ENCODE results near the gene LRRC2.

LRRC2 gene, protein sequence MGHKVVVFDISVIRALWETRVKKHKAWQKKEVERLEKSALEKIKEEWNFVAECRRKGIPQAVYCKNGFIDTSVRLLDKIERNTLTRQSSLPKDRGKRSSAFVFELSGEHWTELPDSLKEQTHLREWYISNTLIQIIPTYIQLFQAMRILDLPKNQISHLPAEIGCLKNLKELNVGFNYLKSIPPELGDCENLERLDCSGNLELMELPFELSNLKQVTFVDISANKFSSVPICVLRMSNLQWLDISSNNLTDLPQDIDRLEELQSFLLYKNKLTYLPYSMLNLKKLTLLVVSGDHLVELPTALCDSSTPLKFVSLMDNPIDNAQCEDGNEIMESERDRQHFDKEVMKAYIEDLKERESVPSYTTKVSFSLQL

GRCh38 chr3:46566040-46566641 is at the start of gene LRRC2:
TSS of gene LRRC2 (minus strand) at chr3:46566302. CDS start at chr3:46551591, 14,711 bp downstream.
- peak within 1 kb of the TSS; percentile 24; the same call in 1 of the 2 replicates for H3K4me3 ChIP-seq (ENCODE audit: low read length)
- no peak for TF ChIP-seq ZNF274 (IDR thresholded peaks at IDR 0.05; ENCODE audit: low read depth, low read length)

GRCh38 chr3:46615050-46615775 is 49.1 kb upstream of the LRRC2 start:
- no peak for TF ChIP-seq ZNF274 (IDR thresholded peaks at IDR 0.05; ENCODE audit: low read depth, low read length)

GRCh38 chr3:46614431-46614830 is 48.3 kb upstream of the LRRC2 start:
- TF ChIP-seq ZNF274 (IDR thresholded peaks at IDR 0.05; ENCODE audit: low read depth, low read length) = no peak
- no peak overlapping the region for H3K4me3 ChIP-seq (ENCODE audit: low read length)

More at GRCh38 chr3:46615050-46615775, 49.1 kb upstream of the LRRC2 start:
- H3K4me3 ChIP-seq (ENCODE audit: low read length) = no peak overlapping the region

DNA sequence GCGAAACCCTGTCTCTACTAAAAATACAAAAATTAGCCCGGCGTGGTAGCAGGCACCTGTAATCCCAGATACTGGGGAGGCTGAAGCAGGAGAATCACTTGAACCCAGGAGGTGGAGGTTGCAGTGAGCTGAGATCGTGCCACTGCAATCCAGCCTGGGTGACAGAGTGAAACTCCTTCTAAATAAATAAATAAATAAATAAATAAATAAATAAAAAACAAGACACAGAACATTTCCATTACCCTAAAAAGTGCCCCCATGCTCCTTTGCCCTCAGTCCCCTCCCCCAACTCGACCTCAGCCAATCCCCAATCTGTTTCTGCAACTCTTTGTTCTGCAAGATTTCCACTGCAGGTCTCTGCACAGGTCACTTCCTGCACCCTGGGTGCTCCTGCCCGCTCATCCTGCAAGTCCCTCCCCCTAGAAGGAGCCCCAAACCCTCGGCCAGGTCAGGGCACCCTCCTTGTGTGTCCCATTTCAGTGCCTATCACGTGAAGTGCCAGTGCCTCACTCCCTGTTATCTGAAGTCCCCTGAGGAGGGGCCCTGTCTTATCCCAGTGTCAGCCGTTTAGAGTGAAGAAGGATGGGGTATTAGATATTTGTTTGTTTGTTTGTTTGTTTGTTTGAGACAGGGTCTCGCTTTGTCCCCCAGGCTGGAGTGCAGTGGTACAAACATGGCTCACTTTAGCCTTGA is 47.4 kb upstream of the LRRC2 start:
- H3K4me3 ChIP-seq (ENCODE audit: low read length) = no peak overlapping the region
- TF ChIP-seq ZNF274 (IDR thresholded peaks at IDR 0.05; ENCODE audit: low read depth, low read length) = no peak

GRCh38 chr3:46612324-46612723 is 46.2 kb upstream of the LRRC2 start, which contains the start of gene FAM240A:
TSS of gene FAM240A (plus strand) at chr3:46612525. CDS start at chr3:46612684, 159 bp downstream.
- no peak for TF ChIP-seq ZNF274 (IDR thresholded peaks at IDR 0.05; ENCODE audit: low read depth, low read length)
- H3K4me3 ChIP-seq (ENCODE audit: low read length) = no peak within 1 kb of the TSS

DNA sequence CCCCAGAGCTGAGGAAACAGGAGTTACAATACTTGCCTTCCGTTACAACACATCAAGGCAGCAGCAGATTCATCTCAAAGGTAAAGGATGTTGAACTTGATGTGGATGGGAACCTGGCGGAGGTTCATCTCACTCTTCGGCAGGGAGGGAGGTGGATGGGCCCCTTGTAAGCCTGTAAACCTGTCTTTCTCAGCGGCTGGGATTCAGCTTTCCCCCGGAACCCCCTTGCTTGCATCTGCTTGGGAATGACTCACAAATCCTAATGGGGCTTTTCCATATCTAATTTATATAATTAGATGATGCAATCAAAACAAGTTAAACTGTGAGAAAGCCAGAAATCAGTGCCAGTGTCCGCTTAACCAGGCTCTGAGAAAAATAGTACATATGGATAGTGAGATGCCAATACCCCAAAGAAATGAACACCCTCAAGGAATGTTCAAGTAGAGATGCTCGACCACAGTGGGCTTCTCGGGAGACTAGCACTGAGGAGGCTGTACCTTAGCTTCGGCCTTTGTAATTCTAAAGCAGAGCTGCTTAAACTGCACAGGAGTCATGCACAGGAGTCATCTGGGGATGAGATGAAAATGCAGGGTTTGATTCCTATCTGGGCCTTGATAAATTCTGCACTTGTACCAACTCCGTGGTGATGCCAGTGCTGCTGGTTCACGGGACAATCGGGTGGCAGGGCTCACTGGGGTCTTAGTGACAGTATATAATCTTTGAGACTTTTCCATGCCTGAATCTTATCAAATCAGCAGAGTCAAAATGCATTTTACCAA is 44.0 kb upstream of the LRRC2 start:
- no peak overlapping the region for H3K4me3 ChIP-seq (ENCODE audit: low read length)
- no peak for TF ChIP-seq ZNF274 (IDR thresholded peaks at IDR 0.05; ENCODE audit: low read depth, low read length)

GRCh38 chr3:46609212-46609721 is 43.2 kb upstream of the LRRC2 start:
- no peak for TF ChIP-seq ZNF274 (IDR thresholded peaks at IDR 0.05; ENCODE audit: low read depth, low read length)
- no peak overlapping the region for H3K4me3 ChIP-seq (ENCODE audit: low read length)

GRCh38 chr3:46607603-46608028 is 41.5 kb upstream of the LRRC2 start:
- H3K4me3 ChIP-seq (ENCODE audit: low read length) = no peak overlapping the region
- no peak for TF ChIP-seq ZNF274 (IDR thresholded peaks at IDR 0.05; ENCODE audit: low read depth, low read length)

- H3K4me3 ChIP-seq (ENCODE audit: low read length) = no peak overlapping the region
- TF ChIP-seq ZNF274 (IDR thresholded peaks at IDR 0.05; ENCODE audit: low read depth, low read length) = no peak
These were observed 38.0 kb upstream of the LRRC2 start for GRCh38 chr3:46604127-46604526.

DNA sequence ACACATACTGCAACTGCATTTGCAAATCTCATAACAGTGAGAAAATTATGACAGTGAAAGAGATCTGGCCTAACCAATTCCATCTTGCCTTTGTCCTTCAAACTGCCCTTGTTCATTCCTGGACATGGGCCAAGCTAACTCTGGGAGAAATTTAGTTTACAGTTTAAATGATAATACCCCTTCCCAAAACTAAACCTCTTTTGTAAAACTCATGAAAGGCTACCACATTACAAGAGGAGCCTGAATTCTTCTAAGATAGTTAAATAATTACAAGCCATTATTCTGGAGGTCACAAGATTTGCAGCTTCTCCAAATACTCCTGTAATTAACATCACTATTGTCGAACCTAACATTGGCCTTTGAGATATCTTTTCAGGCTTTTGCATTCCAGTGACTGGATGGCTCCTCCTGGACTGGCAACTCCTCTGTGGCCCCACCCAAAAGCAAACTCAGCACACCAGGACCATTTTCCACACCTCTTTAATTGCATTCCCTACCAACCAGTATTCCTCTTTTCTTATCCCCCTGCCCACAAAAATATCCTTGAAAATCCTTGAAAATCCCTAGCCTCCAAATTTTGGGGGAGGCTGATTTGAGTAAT is 37.4 kb upstream of the LRRC2 start:
- TF ChIP-seq ZNF274 (IDR thresholded peaks at IDR 0.05; ENCODE audit: low read depth, low read length) = no peak
- no peak overlapping the region for H3K4me3 ChIP-seq (ENCODE audit: low read length)

- H3K4me3 ChIP-seq (ENCODE audit: low read length) = no peak overlapping the region
- TF ChIP-seq ZNF274 (IDR thresholded peaks at IDR 0.05; ENCODE audit: low read depth, low read length) = no peak
These were observed 33.5 kb upstream of the LRRC2 start for GRCh38 chr3:46599590-46599989.

DNA sequence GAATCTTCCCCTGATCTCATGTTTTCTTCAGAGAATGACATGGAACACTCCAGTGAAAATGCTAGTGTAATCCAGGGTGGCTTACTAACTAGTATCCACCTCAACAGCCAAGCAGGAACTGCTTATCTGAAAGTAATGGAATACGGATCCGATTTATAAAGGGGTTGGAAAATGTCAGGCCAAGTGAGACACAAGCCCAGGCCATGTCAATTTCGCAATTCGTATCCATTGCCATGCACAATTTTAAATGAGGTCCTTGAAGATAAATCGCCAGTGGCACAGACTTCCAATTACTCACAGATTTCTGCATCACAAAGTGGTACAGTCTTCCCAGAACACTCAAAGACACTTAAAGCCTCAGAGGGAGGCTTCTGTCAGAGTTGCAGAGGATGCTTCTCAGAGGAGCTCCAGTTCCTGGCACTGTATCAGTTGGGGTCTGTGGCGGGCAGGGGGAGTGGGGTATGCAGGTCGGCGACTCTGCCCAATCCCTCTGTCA is 29.8 kb upstream of the LRRC2 start:
- no peak overlapping the region for H3K4me3 ChIP-seq (ENCODE audit: low read length)

More for the DNA sequence above, 29.8 kb upstream of the LRRC2 start:
- no peak for TF ChIP-seq ZNF274 (IDR thresholded peaks at IDR 0.05; ENCODE audit: low read depth, low read length)

All from GM08714 (cell line).